ENCODE measurements around the gene DUSP28. TPM values are rescaled to one million over a fixed set of nuclear protein-coding genes. Genes with fewer than 3 reads are reported as not detected.

DUSP28 gene
- polyA plus RNA-seq, 1 donor, result 6.6 TPM

DNA sequence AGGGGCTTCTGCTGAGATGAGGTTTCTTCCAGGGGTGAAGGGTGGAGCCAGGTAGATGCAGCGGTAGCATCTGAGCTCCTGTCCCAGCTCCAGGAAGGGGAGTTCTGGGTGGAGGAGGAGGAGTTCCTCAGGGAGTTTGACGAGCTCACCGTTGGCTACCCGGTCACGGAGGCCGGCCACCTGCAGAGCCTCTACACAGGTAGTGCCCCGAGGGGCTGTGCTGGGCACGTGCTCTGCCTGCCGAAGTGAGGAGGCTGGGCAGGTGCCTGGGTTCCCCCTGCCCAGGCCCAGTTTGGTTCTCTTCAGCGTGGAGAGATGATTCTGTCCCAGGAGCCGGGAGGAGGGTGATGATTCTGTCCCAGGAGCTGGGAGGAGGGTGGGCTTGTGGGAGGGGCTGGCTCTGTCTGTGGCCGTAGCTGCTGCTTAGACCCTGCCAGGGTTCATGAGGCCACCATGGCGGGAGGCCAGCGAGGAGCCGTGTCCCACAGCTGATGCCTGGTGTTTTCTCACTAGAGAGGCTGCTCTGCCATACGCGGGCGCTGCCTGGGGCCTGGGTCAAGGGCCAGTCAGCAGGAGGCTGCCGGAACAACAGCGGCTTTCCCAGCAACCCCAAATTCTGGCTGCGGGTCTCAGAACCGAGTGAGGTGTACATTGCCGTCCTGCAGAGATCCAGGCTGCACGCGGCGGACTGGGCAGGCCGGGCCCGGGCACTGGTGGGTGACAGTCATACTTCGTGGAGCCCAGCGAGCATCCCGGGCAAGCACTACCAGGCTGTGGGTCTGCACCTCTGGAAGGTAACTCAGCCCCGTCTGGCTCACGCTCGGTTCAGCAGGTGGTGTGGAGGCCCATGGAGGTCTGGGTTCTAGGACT lies 34.6 kb downstream of the DUSP28 start:
- Histone ChIP-seq H3K4me3 (ENCODE audit: low read length) (no peak overlapping the region), H3K27ac (ENCODE audit: low read length) (no peak overlapping the region), H3K4me1 (ENCODE audit: control insufficient read depth, insufficient read depth, low read length) (no peaks in the 10 kb centered on the region), H3K9me3 (ENCODE audit: control insufficient read depth, low read depth, low read length) (no peaks in the 10 kb centered on the region), H3K36me3 (ENCODE audit: control insufficient read depth, insufficient read depth, low read length) (peaks cover 71% of the 10 kb centered on the region), H3K27me3 (ENCODE audit: control insufficient read depth, insufficient read depth, low read length) (no peaks in the 10 kb centered on the region)
- WGBS (ENCODE audit: insufficient coverage, low lambda C conversion rate), result no CpG with 5 or more reads among the region's 34 CpGs
- DNase-seq, result no peak

DNA sequence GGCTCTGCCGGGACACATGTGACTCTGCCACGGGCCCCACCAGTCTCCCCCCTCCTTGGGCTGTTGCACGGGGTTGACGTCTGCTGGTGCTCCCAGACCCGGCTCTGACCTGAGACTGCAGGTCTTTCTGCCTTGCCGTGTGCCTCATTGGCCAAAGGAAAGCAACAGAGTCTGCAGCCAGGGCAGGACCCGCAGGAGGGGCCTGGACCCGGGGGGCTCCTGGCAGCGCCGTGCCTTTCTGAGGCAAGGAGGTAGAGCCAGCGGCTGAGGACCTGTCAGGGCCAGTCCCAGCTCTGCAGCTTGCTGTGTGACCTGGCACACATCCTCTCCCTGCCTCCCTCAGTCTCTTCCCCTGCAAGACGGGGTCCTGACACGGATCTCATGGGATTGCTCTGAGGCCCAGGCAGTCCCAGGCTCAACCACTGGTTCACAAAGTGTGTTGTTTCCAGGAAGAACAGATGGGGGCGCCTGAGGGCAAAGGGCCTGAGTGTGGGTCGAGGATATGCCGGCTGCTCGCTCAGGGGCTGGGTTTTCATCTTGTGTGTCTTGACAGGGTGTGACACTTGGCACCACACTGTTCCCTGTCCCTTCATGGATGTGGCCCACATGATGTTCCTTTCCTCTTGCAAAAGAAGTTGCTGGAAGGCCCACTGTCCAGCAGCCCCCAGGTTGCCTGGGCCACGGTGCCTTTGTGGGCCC lies 35.4 kb downstream of the DUSP28 start:
- Histone ChIP-seq H3K27ac (ENCODE audit: low read length) (no peak overlapping the region), H3K36me3 (ENCODE audit: control insufficient read depth, insufficient read depth, low read length) (peaks cover 67% of the 10 kb centered on the region)
- WGBS (ENCODE audit: insufficient coverage, low lambda C conversion rate), result no CpG with 5 or more reads among the region's 18 CpGs

DNA sequence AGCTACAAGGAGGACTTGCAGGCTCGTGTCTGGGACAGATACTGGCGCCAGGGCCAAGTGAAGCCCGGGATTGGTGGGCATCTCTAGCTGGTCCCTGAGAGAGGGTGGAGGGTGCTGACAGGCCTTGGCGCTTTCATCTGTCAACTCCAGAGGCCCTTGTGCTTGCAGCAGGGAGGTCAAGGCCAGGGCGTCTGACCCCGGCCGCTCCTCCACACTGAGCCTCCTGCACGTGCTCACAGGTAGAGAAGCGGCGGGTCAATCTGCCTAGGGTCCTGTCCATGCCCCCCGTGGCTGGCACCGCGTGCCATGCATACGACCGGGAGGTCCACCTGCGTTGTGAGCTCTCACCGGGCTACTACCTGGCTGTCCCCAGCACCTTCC lies 35.9 kb downstream of the DUSP28 start:
- no peak for DNase-seq
- Histone ChIP-seq H3K9me3 (ENCODE audit: control insufficient read depth, low read depth, low read length) (no peaks in the 10 kb centered on the region), H3K27ac (ENCODE audit: low read length) (no peak overlapping the region), H3K4me1 (ENCODE audit: control insufficient read depth, insufficient read depth, low read length) (no peaks in the 10 kb centered on the region), H3K36me3 (ENCODE audit: control insufficient read depth, insufficient read depth, low read length) (peaks cover 62% of the 10 kb centered on the region), H3K27me3 (ENCODE audit: control insufficient read depth, insufficient read depth, low read length) (no peaks in the 10 kb centered on the region), H3K4me3 (ENCODE audit: low read length) (no peak overlapping the region)
- WGBS (ENCODE audit: insufficient coverage, low lambda C conversion rate), result no CpG with 5 or more reads among the region's 17 CpGs

More for the DNA sequence above, 35.4 kb downstream of the DUSP28 start:
- H3K9me3 ChIP-seq (ENCODE audit: control insufficient read depth, low read depth, low read length), result no peaks in the 10 kb centered on the region
- H3K27me3 ChIP-seq (ENCODE audit: control insufficient read depth, insufficient read depth, low read length), result no peaks in the 10 kb centered on the region
- H3K4me1 ChIP-seq (ENCODE audit: control insufficient read depth, insufficient read depth, low read length), result no peaks in the 10 kb centered on the region
- DNase-seq, result no peak
- no peak overlapping the region for H3K4me3 ChIP-seq (ENCODE audit: low read length)

DNA sequence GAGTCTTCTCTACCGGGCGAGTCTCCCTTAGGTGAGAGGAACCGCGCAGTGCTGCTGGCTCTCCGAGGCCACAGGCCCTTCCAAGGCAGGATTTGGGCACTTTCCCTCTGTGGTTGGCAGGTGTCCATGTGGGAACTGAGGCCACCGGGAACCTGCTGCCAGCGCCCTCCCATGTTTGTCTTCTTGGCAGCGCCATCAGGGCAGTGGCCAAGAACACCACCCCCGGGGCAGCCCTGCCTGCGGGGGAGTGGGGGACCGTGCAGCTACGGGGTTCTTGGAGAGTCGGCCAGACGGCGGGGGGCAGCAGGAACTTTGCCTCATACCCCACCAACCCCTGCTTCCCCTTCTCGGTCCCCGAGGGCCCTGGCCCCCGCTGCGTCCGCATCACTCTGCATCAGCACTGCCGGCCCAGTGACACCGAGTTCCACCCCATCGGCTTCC lies 36.4 kb downstream of the DUSP28 start:
- Histone ChIP-seq H3K27ac (ENCODE audit: low read length) (no peak overlapping the region), H3K27me3 (ENCODE audit: control insufficient read depth, insufficient read depth, low read length) (no peaks in the 10 kb centered on the region), H3K36me3 (ENCODE audit: control insufficient read depth, insufficient read depth, low read length) (peaks cover 60% of the 10 kb centered on the region), H3K4me1 (ENCODE audit: control insufficient read depth, insufficient read depth, low read length) (no peaks in the 10 kb centered on the region), H3K4me3 (ENCODE audit: low read length) (no peak overlapping the region), H3K9me3 (ENCODE audit: control insufficient read depth, low read depth, low read length) (no peaks in the 10 kb centered on the region)
- no peak for DNase-seq
- no CpG with 5 or more reads among the region's 23 CpGs for WGBS (ENCODE audit: insufficient coverage, low lambda C conversion rate)

DNA sequence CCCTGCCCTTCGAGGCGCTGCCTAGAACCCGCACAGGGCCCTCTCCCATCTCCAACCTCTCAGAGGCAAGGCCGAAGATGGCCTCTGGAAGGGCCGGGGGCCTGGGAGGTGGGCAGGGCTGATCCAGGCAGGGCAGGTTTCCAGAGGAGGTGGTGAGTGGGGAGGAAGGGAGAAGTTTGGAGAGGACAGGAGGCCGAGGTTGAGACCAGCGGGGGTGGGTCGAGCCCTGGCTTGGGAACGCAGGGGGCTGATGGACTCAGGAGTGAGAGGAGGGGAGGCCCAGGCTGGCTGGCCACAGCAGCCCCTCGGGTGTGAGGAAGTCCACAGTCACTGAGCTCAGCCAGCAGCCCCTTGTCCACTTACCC lies 36.9 kb downstream of the DUSP28 start:
- Histone ChIP-seq H3K4me1 (ENCODE audit: control insufficient read depth, insufficient read depth, low read length) (no peaks in the 10 kb centered on the region), H3K36me3 (ENCODE audit: control insufficient read depth, insufficient read depth, low read length) (peaks cover 57% of the 10 kb centered on the region), H3K9me3 (ENCODE audit: control insufficient read depth, low read depth, low read length) (no peaks in the 10 kb centered on the region), H3K27me3 (ENCODE audit: control insufficient read depth, insufficient read depth, low read length) (no peaks in the 10 kb centered on the region), H3K27ac (ENCODE audit: low read length) (no peak overlapping the region), H3K4me3 (ENCODE audit: low read length) (no peak overlapping the region)
- DNase-seq, result no peak
- no CpG with 5 or more reads among the region's 10 CpGs for WGBS (ENCODE audit: insufficient coverage, low lambda C conversion rate)

DNA sequence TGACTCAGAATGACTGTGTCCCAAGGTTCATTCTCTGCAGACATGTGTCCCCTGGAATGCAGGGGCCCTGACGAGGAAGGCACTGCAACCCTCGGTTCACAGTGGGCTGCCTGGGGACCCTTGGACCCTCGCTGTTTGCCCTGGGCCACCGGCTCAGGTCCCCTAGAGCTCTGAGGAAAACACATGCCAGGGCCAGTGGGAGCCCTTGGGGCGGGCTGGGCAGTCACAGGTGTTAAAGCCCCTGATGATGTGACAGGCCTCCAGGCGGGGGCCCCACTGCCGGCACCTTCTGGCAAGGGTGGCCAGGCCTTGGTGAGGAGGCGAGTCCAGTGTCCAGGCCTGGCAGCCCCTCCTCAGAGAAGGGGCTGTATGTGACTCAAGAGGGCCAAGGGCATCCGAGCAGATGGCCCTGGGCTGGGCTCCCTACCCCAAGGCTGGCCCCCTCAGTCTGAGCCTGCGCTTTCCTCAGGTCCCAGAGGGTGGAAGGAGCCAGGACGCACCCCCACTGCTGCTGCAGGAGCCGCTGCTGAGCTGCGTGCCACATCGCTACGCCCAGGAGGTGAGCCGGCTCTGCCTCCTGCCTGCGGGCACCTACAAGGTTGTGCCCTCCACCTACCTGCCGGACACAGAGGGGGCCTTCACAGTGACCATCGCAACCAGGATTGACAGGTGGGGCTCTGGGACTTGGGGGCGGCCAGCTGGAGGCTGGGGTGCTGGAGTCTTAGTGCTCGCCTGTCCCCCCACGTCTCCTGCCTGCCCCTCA lies 37.4 kb downstream of the DUSP28 start:
- no CpG with 5 or more reads among the region's 22 CpGs for WGBS (ENCODE audit: insufficient coverage, low lambda C conversion rate)
- peaks cover 54% of the 10 kb centered on the region for H3K36me3 ChIP-seq (ENCODE audit: control insufficient read depth, insufficient read depth, low read length)
- H3K4me1 ChIP-seq (ENCODE audit: control insufficient read depth, insufficient read depth, low read length), result no peaks in the 10 kb centered on the region
- no peaks in the 10 kb centered on the region for H3K9me3 ChIP-seq (ENCODE audit: control insufficient read depth, low read depth, low read length)
- H3K27ac ChIP-seq (ENCODE audit: low read length), result no peak overlapping the region
- H3K27me3 ChIP-seq (ENCODE audit: control insufficient read depth, insufficient read depth, low read length), result no peaks in the 10 kb centered on the region
- no peak overlapping the region for H3K4me3 ChIP-seq (ENCODE audit: low read length)
- DNase-seq, result no peak

DNA sequence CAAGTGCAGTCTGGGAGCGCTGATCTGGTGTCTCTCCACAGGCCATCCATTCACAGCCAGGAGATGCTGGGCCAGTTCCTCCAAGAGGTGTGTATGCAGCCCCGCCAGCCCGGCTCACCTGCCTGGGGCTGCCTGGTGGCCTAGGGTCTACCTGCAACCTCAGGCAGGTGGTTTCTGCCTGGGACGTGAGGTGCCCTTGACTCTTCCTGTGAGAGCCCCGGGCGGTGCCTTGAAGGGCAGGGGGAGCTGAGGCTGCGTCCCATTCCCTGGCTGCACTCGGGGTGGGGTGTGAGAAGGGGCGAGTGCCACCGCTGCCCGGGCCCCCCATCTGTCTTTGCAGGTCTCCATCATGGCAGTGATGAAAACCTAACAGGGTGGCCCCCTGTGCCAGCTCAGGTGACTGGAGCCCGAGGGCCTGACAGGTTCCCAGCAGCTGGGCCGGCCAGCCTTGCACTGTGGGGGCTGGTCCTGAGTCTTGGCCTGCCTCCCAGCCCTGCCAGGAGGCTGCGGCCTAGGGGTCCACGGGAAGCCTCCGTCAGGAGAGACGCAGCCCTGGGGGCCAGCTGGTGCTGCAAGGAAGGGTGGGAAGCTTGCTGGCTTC lies 38.3 kb downstream of the DUSP28 start:
- Histone ChIP-seq H3K36me3 (ENCODE audit: control insufficient read depth, insufficient read depth, low read length) (peaks cover 53% of the 10 kb centered on the region), H3K4me3 (ENCODE audit: low read length) (no peak overlapping the region), H3K9me3 (ENCODE audit: control insufficient read depth, low read depth, low read length) (no peaks in the 10 kb centered on the region), H3K27me3 (ENCODE audit: control insufficient read depth, insufficient read depth, low read length) (no peaks in the 10 kb centered on the region), H3K27ac (ENCODE audit: low read length) (no peak overlapping the region), H3K4me1 (ENCODE audit: control insufficient read depth, insufficient read depth, low read length) (peaks cover 7% of the 10 kb centered on the region)
- no peak for DNase-seq
- WGBS (ENCODE audit: insufficient coverage, low lambda C conversion rate), result no CpG with 5 or more reads among the region's 17 CpGs

DNA sequence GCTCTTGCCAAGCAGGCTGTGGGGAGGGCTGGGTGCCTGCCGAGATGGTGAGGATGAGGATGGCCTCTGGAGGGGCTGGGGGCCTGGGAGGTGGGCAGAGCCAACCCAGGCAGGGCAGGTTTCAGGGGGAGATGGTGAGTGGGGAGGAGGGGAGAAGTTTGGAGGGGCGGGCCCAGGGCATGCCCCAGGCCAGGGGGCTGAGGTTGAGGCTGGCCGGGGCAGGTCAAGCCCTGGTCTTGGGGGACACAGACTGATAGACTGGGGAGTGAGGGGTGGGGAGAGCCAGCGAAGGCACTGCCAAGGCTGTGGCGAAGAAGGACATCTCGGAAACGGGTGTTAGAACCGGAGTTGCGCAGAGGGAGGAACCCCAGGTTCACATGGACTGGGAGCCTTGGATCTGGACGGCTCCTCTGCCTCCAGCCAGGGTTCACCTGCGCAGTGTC lies 39.0 kb downstream of the DUSP28 start:
- DNase-seq, result no peak

DNA sequence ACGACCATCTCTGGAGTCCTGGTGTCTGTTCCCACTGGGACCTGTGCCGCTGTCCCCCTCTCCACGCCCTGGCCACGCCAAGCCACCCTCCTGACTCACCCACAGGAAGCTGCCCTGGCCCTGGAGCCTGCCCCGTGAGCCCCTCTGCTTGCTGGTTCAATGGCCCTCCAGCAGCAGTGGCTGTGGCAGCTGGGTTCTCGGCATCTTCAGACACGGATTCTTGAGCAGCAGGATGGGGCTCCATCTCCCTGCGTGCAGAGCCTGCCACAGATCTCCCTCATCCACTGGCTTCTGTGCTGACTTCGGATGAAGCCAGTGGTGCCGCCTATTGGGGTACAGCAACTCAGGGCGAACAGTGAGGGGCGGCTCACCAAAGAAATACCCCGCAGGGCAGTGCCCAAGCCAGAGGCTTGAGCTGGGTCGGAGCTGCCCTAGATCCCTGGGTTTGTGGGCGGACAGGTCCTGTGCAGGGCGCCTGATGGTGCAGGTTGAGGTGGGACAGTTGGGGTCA lies 40.3 kb downstream of the DUSP28 start:
- no peaks in the 10 kb centered on the region for H3K27me3 ChIP-seq (ENCODE audit: control insufficient read depth, insufficient read depth, low read length)
- no CpG with 5 or more reads among the region's 16 CpGs for WGBS (ENCODE audit: insufficient coverage, low lambda C conversion rate)
- H3K4me3 ChIP-seq (ENCODE audit: low read length), result no peak overlapping the region
- peaks cover 24% of the 10 kb centered on the region for H3K4me1 ChIP-seq (ENCODE audit: control insufficient read depth, insufficient read depth, low read length)
- no peaks in the 10 kb centered on the region for H3K9me3 ChIP-seq (ENCODE audit: control insufficient read depth, low read depth, low read length)
- H3K27ac ChIP-seq (ENCODE audit: low read length), result no peak overlapping the region
- H3K36me3 ChIP-seq (ENCODE audit: control insufficient read depth, insufficient read depth, low read length), result peaks cover 43% of the 10 kb centered on the region
- no peak for DNase-seq

More for the DNA sequence above, 39.0 kb downstream of the DUSP28 start:
- Histone ChIP-seq H3K36me3 (ENCODE audit: control insufficient read depth, insufficient read depth, low read length) (peaks cover 49% of the 10 kb centered on the region), H3K27me3 (ENCODE audit: control insufficient read depth, insufficient read depth, low read length) (no peaks in the 10 kb centered on the region), H3K4me1 (ENCODE audit: control insufficient read depth, insufficient read depth, low read length) (peaks cover 14% of the 10 kb centered on the region), H3K27ac (ENCODE audit: low read length) (no peak overlapping the region), H3K9me3 (ENCODE audit: control insufficient read depth, low read depth, low read length) (no peaks in the 10 kb centered on the region), H3K4me3 (ENCODE audit: low read length) (no peak overlapping the region)
- no CpG with 5 or more reads among the region's 11 CpGs for WGBS (ENCODE audit: insufficient coverage, low lambda C conversion rate)

Measured in large intestine (tissue), 3 donors.